B cell (primary cell): ENCODE results near the gene PPCDC.

Source experiments
- CTCF ChIP-seq: fragments of 200-600 bp; IDR thresholded peaks from one replicate; pipeline ENCODE4 v1.8.0; 2022; ENCODE audit warnings: antibody characterized with exemption, mild to moderate bottlenecking
- EZH2 ChIP-seq: IDR thresholded peaks from 2 replicates; pipeline ENCODE4 v1.6.1; 2012; ENCODE audit warnings: borderline replicate concordance, low read depth, mild to moderate bottlenecking, moderate library complexity, low read length; ENCODE audit not compliant: insufficient read depth, poor library complexity, severe bottlenecking

GRCh38 chr15:74977599-74977998 lies 45.8 kb upstream of the PPCDC start:
- TF ChIP-seq EZH2 (no peak), CTCF (no peak)
